PC-9 (cell line): ENCODE measurements around the gene CNOT3. TPM values are rescaled to one million over a fixed set of nuclear protein-coding genes. Genes with fewer than 3 reads are reported as not detected.

ENCODE experiments used
- BruUV-seq: library from RNA; stranded (reverse); fragments of 400-500 nt; replicated peaks from 2 replicates; lab custom pipeline; 2021; lab: Mats Ljungman, UMichigan
- CTCF ChIA-PET: fragments of 300-600 bp; sonication (Branson Sonifier 250); formaldehyde crosslinking; loops from one replicate; lab custom pipeline; 2022; ENCODE audit warnings: antibody characterized with exemption; lab: Charles Lee
- POLR2A ChIA-PET: fragments of 300-600 bp; sonication (Branson Sonifier 250); formaldehyde crosslinking; loops from one replicate; lab custom pipeline; 2022; ENCODE audit warnings: antibody characterized with exemption; ENCODE audit not compliant: unreplicated experiment; lab: Charles Lee
- DNase-seq, 2 experiments: peaks; one replicate each; pipeline versions ENCODE4 v3.0.0 to v3.0.0-alpha.2; 2015 to 2022; ENCODE audit warnings: mixed read lengths in 1 of 2
- H2AFZ ChIP-seq: fragments of 200-600 bp; sonication (generic); 2 replicates; pipeline ENCODE4 v1.8.1; 2017; ENCODE audit warnings: antibody characterized with exemption
- H3F3A ChIP-seq: fragments of 200-600 bp; sonication (generic); 2 replicates; pipeline ENCODE4 v1.8.1; 2017; ENCODE audit warnings: antibody characterized with exemption, mild to moderate bottlenecking, low read depth; ENCODE audit not compliant: insufficient read depth
- H3K27ac ChIP-seq: fragments of 200-600 bp; sonication (generic); 2 replicates; pipeline ENCODE4 v1.6.1; 2016; ENCODE audit warnings: mixed run types
- H3K27me3 ChIP-seq: fragments of 200-600 bp; sonication (generic); 2 replicates; pipeline ENCODE4 v1.6.1; 2016; ENCODE audit warnings: low read depth, mixed run types; ENCODE audit not compliant: insufficient read depth
- H3K36me3 ChIP-seq: fragments of 200-600 bp; sonication (generic); 2 replicates; pipeline ENCODE4 v1.6.1; 2016; ENCODE audit warnings: low read depth, mixed run types
- H3K4me1 ChIP-seq: fragments of 200-600 bp; sonication (generic); replicated peaks from 2 replicates; pipeline ENCODE4 v1.6.1; 2016; ENCODE audit warnings: mixed run types; ENCODE audit not compliant: insufficient read depth
- H3K4me2 ChIP-seq: fragments of 200-600 bp; sonication (generic); 2 replicates; pipeline ENCODE4 v1.6.1; 2017; ENCODE audit warnings: mixed run types
- H3K4me3 ChIP-seq: fragments of 200-600 bp; sonication (generic); 2 replicates; pipeline ENCODE4 v1.6.1; 2016; ENCODE audit warnings: mixed run types
- H3K79me2 ChIP-seq: fragments of 200-600 bp; sonication (generic); 2 replicates; pipeline ENCODE4 v1.6.1; 2017; ENCODE audit warnings: low read depth, mixed run types
- H3K9me2 ChIP-seq: fragments of 200-600 bp; sonication (generic); 2 replicates; pipeline ENCODE4 v1.8.1; 2017; ENCODE audit warnings: mild to moderate bottlenecking; ENCODE audit not compliant: insufficient read depth
- H3K9me3 ChIP-seq: fragments of 200-600 bp; sonication (generic); 2 replicates; pipeline ENCODE4 v1.8.1; 2016; ENCODE audit warnings: low read depth; ENCODE audit not compliant: insufficient read depth
- H4K20me1 ChIP-seq: fragments of 200-600 bp; sonication (generic); 2 replicates; pipeline ENCODE4 v1.8.1; 2017; ENCODE audit not compliant: insufficient read depth
- EZH2 ChIP-seq: fragments of 200-600 bp; sonication (generic); IDR thresholded peaks from 2 replicates; pipeline ENCODE4 v1.8.0; 2017; ENCODE audit warnings: antibody characterized with exemption, low read depth
- intact Hi-C: fragments of 100-400 bp; cut with micrococcal nuclease; formaldehyde crosslinking; loops from one replicate; pipeline ENCODE4 v1.10.0; 2022; ENCODE audit not compliant: unreplicated experiment
- total RNA-seq: library from RNA; stranded (reverse); gene quantifications from 2 replicates; pipeline ENCODE4 v1.2.3, GENCODE V29; 2021
- TF ChIP-seq, protein P1 (sequence below): fragments of 200-600 bp; sonication (generic); conservative IDR thresholded peaks from 2 replicates; pipeline ENCODE4 v1.6.1; 2017; ENCODE audit warnings: mixed run types, antibody characterized with exemption, mild to moderate bottlenecking, moderate library complexity

CNOT3 gene
- total RNA-seq, 1 experiment from 2014 or later, result 89.1 TPM

DNA sequence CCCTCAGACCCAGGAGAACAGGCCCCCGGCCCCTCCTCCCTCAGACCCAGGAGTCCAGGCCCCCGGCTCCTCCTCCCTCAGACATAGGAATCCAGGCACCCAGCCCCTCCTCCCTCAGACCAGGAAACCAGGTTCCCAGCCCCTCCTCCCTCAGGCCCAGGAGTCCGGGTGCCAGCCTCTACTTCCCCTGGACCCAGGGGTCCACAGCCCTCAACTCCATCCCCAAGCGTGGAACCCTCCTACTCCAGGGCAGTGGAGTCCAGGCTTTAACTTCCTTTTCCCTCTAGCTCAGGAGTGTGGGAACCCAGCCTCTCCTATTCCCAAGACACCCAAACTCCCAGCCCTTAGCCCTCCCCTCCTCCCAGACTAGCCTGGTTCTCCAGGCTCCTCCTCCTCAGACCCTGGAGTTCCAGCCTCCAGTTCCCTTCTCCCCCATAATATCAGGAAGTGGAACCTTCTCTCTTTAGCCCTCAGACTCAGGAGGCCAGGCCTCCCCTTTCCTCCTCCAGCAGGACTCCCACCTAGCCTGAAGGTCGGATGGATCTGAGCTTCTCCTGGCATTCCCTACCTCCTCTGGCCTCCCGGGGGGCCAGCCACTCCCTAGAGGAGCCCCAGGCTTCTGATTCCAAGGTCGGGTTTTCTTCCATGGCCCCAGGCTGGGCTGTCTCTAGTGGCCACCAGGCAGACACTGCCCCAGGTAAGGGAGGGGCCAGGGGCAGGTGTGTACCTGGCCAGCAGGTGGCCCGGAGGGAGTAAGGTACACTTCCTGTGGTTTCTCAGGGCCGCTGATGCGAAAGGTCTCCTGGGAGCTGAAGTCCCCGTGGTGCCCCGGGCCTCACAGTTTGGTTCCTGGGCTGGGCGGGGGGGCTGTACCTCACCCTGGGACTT is 35.2 kb downstream of the CNOT3 start, which contains the start of gene TMC4:
Gene TMC4 (minus strand): TSS at position 690 of the 888 bp plus-strand sequence. CDS start 43 bp downstream, at position 647.
- peaks cover 6% of the 10 kb centered on the region for H3K79me2 ChIP-seq
- no peaks in the 10 kb centered on the region for H3K9me2 ChIP-seq
- H3K27ac ChIP-seq, result peak within 1 kb of the TSS; percentile 80
- ChIA-PET CTCF (interaction anchor here (0.7 to 1.5 kb wide), 5 partner anchors 17 to 1038 kb away, joined by 3 to 7 read pairs (median 4); partner anchors contain the start of genes MBOAT7 and TSEN34), POLR2A (interaction anchor here (0.6 to 3.3 kb wide), 7 partner anchors 13 to 1374 kb away, joined by 4 to 50 read pairs (median 4); partner anchors contain the start of genes LENG1, MBOAT7 and TNNT1)
- peaks cover 59% of the 10 kb centered on the region; the same call in 1 of the 2 replicates for H3F3A ChIP-seq
- H3K27me3 ChIP-seq, result no peaks in the 10 kb centered on the region
- H3K4me3 ChIP-seq, result peak within 1 kb of the TSS; percentile 77
- no peaks in the 10 kb centered on the region for H3K9me3 ChIP-seq
- H3K4me2 ChIP-seq, result peak within 1 kb of the TSS; percentile 78
- H2AFZ ChIP-seq, result peak within 1 kb of the TSS; percentile 54; the same call in 1 of the 2 replicates
- TF ChIP-seq EZH2, result no peak
- TF ChIP-seq, protein P1, sequence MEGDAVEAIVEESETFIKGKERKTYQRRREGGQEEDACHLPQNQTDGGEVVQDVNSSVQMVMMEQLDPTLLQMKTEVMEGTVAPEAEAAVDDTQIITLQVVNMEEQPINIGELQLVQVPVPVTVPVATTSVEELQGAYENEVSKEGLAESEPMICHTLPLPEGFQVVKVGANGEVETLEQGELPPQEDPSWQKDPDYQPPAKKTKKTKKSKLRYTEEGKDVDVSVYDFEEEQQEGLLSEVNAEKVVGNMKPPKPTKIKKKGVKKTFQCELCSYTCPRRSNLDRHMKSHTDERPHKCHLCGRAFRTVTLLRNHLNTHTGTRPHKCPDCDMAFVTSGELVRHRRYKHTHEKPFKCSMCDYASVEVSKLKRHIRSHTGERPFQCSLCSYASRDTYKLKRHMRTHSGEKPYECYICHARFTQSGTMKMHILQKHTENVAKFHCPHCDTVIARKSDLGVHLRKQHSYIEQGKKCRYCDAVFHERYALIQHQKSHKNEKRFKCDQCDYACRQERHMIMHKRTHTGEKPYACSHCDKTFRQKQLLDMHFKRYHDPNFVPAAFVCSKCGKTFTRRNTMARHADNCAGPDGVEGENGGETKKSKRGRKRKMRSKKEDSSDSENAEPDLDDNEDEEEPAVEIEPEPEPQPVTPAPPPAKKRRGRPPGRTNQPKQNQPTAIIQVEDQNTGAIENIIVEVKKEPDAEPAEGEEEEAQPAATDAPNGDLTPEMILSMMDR, result peak; percentile 76
- H3K36me3 ChIP-seq, result no peaks in the 10 kb centered on the region
- H3K4me1 ChIP-seq, result peaks cover 14% of the 10 kb centered on the region; the same call in 1 of the 2 replicates
- no TSS peak for BruUV-seq
- intact Hi-C loops, result loop anchor here (1.0 kb wide), 3 partner anchors 10 to 59 kb away; no protein-coding TSS in a partner anchor
- peak; percentile 96 for DNase-seq
- peaks cover 29% of the 10 kb centered on the region for H4K20me1 ChIP-seq

GRCh38 chr19:54173359-54173699 is 35.8 kb downstream of the CNOT3 start:
- BruUV-seq, result TSS peak; percentile 77
- H2AFZ ChIP-seq, result no peak overlapping the region
- no peaks in the 10 kb centered on the region for H3K27me3 ChIP-seq
- peaks cover 65% of the 10 kb centered on the region; the same call in 1 of the 2 replicates for H3F3A ChIP-seq
- peaks cover 30% of the 10 kb centered on the region for H4K20me1 ChIP-seq
- intact Hi-C loops, result loop anchor here (1.0 kb wide), 1 partner anchor 17 kb away; no protein-coding TSS in a partner anchor
- CTCF ChIA-PET, result interaction anchor here (0.7 to 0.9 kb wide), 3 partner anchors 16 to 26 kb away, joined by 3 to 5 read pairs (median 4); partner anchors contain the start of genes MBOAT7 and TSEN34
- POLR2A ChIA-PET, result interaction anchor here (0.6 to 3.3 kb wide), 7 partner anchors 13 to 1373 kb away, joined by 4 to 50 read pairs (median 6); partner anchors contain the start of genes MBOAT7 and TNNT1
- no peaks in the 10 kb centered on the region for H3K9me3 ChIP-seq
- H3K27ac ChIP-seq, result peak overlapping the region; percentile 54
- DNase-seq, result no peak
- peaks cover 14% of the 10 kb centered on the region; the same call in 1 of the 2 replicates for H3K4me1 ChIP-seq
- H3K4me2 ChIP-seq, result peak overlapping the region; percentile 78
- TF ChIP-seq, protein P1, result no peak
- TF ChIP-seq EZH2, result no peak
- peaks cover 4% of the 10 kb centered on the region; the same call in 1 of the 2 replicates for H3K36me3 ChIP-seq
- H3K9me2 ChIP-seq, result no peaks in the 10 kb centered on the region
- peak overlapping the region; percentile 77; the same call in 1 of the 2 replicates for H3K4me3 ChIP-seq
- peaks cover 9% of the 10 kb centered on the region for H3K79me2 ChIP-seq
